ENCODE results near the gene STAB1. TPM values are rescaled to one million over a fixed set of nuclear protein-coding genes. Genes with fewer than 3 reads are reported as not detected.

Gene STAB1
- total RNA-seq, 4 donors from 2014 or later = 101 to 127 (median 118) TPM

GRCh38 chr3:52536369-52537164, 41.4 kb downstream of the STAB1 start, which contains the start of gene UQCC5:
TSS of gene UQCC5 (plus strand) at chr3:52536605. CDS start at chr3:52536756, 151 bp downstream.
- DNase-seq (ENCODE audit: extremely low spot score) = peak; percentile 99

GRCh38 chr3:52537165-52537620, 42.1 kb downstream of the STAB1 start:
- peak overlapping the region; percentile 84 to 95 (median 91) for H3K27ac ChIP-seq (replicated peaks in 1 of 4)
- no peaks in the 10 kb centered on the region for H3K27me3 ChIP-seq
- peaks cover 62 to 72% (median 70%) of the 10 kb centered on the region in 4 donors for H3K4me1 ChIP-seq
- no peak for DNase-seq (ENCODE audit: extremely low spot score)
- intact Hi-C loops (cut with DNase I) = no loop called here
- no peak for TF ChIP-seq POLR2A (IDR thresholded peaks at IDR 0.05; ENCODE audit: low read depth)
- no peak for TF ChIP-seq CTCF (IDR thresholded peaks at IDR 0.05)
- TF ChIP-seq EP300 (IDR thresholded peaks at IDR 0.05) = no peak
- TF ChIP-seq POLR2AphosphoS5 (IDR thresholded peaks at IDR 0.05) = no peak
- WGBS = 3% methylated on average over 6 of the region's 6 CpGs
- no peaks in the 10 kb centered on the region for H3K9me3 ChIP-seq
- H3K4me3 ChIP-seq = peak overlapping the region; percentile 71 to 81 (median 74)
- peaks cover 0 to 21% (median 7%) of the 10 kb centered on the region in 4 donors for H3K36me3 ChIP-seq

More at GRCh38 chr3:52536369-52537164, 41.4 kb downstream of the STAB1 start, which contains the start of gene UQCC5:
- Histone ChIP-seq H3K36me3 (peaks cover 0 to 15% (median 4%) of the 10 kb centered on the region in 4 donors), H3K9me3 (no peaks in the 10 kb centered on the region), H3K27ac (replicated peaks in 1 of 4) (peak within 1 kb of the TSS; percentile 90 to 95 (median 91)), H3K4me1 (peaks cover 67 to 78% (median 76%) of the 10 kb centered on the region in 4 donors), H3K4me3 (peak within 1 kb of the TSS; percentile 71 to 81 (median 74)), H3K27me3 (no peaks in the 10 kb centered on the region)
- 0% methylated on average over 24 of the region's 65 CpGs for WGBS
- intact Hi-C loops (cut with DNase I) = no loop called here
- TF ChIP-seq CTCF (IDR thresholded peaks at IDR 0.05) (peak in 1 of 3 experiments; percentile 10), EP300 (IDR thresholded peaks at IDR 0.05) (no peak), POLR2AphosphoS5 (IDR thresholded peaks at IDR 0.05) (peak; percentile 100), POLR2A (IDR thresholded peaks at IDR 0.05; ENCODE audit: low read depth) (peak; percentile 89)

GRCh38 chr3:52537726-52538421, 42.7 kb downstream of the STAB1 start:
- Histone ChIP-seq H3K27ac (replicated peaks in 1 of 4) (peak overlapping the region; percentile 84 to 95 (median 91)), H3K4me3 (peak overlapping the region; percentile 71 to 81 (median 74)), H3K4me1 (peaks cover 55 to 65% (median 63%) of the 10 kb centered on the region in 4 donors), H3K36me3 (peaks cover 0 to 21% (median 8%) of the 10 kb centered on the region in 4 donors), H3K9me3 (no peaks in the 10 kb centered on the region), H3K27me3 (no peaks in the 10 kb centered on the region)
- peak; percentile 72 for DNase-seq (ENCODE audit: extremely low spot score)
- intact Hi-C loops (cut with DNase I) = no loop called here
- WGBS = 76% methylated on average over 7 of the region's 7 CpGs
- TF ChIP-seq POLR2AphosphoS5 (IDR thresholded peaks at IDR 0.05) (no peak), POLR2A (IDR thresholded peaks at IDR 0.05; ENCODE audit: low read depth) (no peak), EP300 (IDR thresholded peaks at IDR 0.05) (no peak), CTCF (IDR thresholded peaks at IDR 0.05) (no peak)

- no peak for DNase-seq (ENCODE audit: extremely low spot score)
- Histone ChIP-seq H3K9me3 (no peaks in the 10 kb centered on the region), H3K27me3 (no peaks in the 10 kb centered on the region), H3K36me3 (peaks cover 0 to 26% (median 10%) of the 10 kb centered on the region in 4 donors), H3K4me1 (peaks cover 52 to 57% (median 55%) of the 10 kb centered on the region in 4 donors), H3K27ac (replicated peaks in 1 of 4) (peak overlapping the region in 2 of 4 donors; percentile 16 to 95), H3K4me3 (peak overlapping the region in 1 of 4 donors; percentile 2)
- WGBS = 89% methylated on average over 5 of the region's 5 CpGs
- intact Hi-C loops (cut with DNase I) = no loop called here
- TF ChIP-seq EP300 (IDR thresholded peaks at IDR 0.05) (no peak), POLR2A (IDR thresholded peaks at IDR 0.05; ENCODE audit: low read depth) (no peak), POLR2AphosphoS5 (IDR thresholded peaks at IDR 0.05) (no peak), CTCF (IDR thresholded peaks at IDR 0.05) (no peak)
Measured at GRCh38 chr3:52539010-52539653, 44.0 kb downstream of the STAB1 start.
